HEK293 (cell line): ENCODE results near the gene DUSP2.
A peak's percentile ranks its signal among the peaks of the same experiment; 100 is the strongest.
"Not testable (repeated sequence)": the region's sequence is repeated elsewhere in the genome, so short reads cannot be mapped to it uniquely, and the experiment has no call there.

Experiments used
- CTCF ChIA-PET: fragments of 350-600 bp; formaldehyde crosslinking; extraction: SDS; loops from one replicate; lab custom pipeline; 2021; ENCODE audit warnings: antibody characterized with exemption; lab: Yijun Ruan, JAX
- POLR2A ChIA-PET: fragments of 300-600 bp; formaldehyde crosslinking; extraction: SDS; loops from one replicate; lab custom pipeline; 2020; ENCODE audit warnings: antibody characterized with exemption, inconsistent platforms; lab: Yijun Ruan, JAX
- H3K27ac ChIP-seq: fragments of 200-500 bp; sonication (Bioruptor generic); 2 replicates; pipeline ENCODE4 v1.5.1; 2014; ENCODE audit warnings: low read depth, low read length, control low read depth, inconsistent platforms; ENCODE audit errors: extremely low read depth
- H3K36me3 ChIP-seq, 2 experiments: fragments of 200-500 bp in 1 of 2; sonication (Bioruptor generic) in 1 of 2; 1 replicate in 1 of 2; 2 replicates in 1 of 2; pipeline ENCODE4 v1.5.1; 2014 to 2017; ENCODE audit warnings: inconsistent platforms in 2 of 2, low read length in 2 of 2; ENCODE audit not compliant: control insufficient read depth in 2 of 2, insufficient read depth in 1 of 2
- H3K4me1 ChIP-seq: fragments of 200-500 bp; sonication (Bioruptor generic); 2 replicates; pipeline ENCODE4 v1.5.1; 2014; ENCODE audit warnings: mild to moderate bottlenecking, low read length, inconsistent platforms; ENCODE audit not compliant: control insufficient read depth, insufficient read depth
- H3K4me3 ChIP-seq: 2 replicates; pipeline ENCODE4 v1.5.1; 2011; ENCODE audit warnings: low read depth, mild to moderate bottlenecking, control low read depth, low read length, moderate library complexity
- H3K9me3 ChIP-seq: fragments of 200-500 bp; sonication (Bioruptor generic); 2 replicates; pipeline ENCODE4 v1.5.1; 2014; ENCODE audit warnings: low read depth, low read length, inconsistent platforms; ENCODE audit not compliant: control insufficient read depth, insufficient read depth
- KLF9 ChIP-seq: fragments of 450-650 bp; formaldehyde crosslinking; IDR thresholded peaks from 2 replicates; pipeline ENCODE4 v1.5.1; 2016; ENCODE audit warnings: missing biosample characterization, missing genetic modification characterization, low read depth
- SALL2 ChIP-seq: fragments of 450-650 bp; formaldehyde crosslinking; IDR thresholded peaks from 2 replicates; pipeline ENCODE4 v1.5.0; 2017; ENCODE audit warnings: missing biosample characterization, mild to moderate bottlenecking, missing genetic modification characterization, borderline replicate concordance
- TRIM28 ChIP-seq: IDR thresholded peaks from 2 replicates; pipeline ENCODE4 v1.6.1; 2011; ENCODE audit warnings: low read length, control low read depth, borderline replicate concordance
- ZBTB1 ChIP-seq: fragments of 450-650 bp; formaldehyde crosslinking; IDR thresholded peaks from 2 replicates; pipeline ENCODE4 v1.5.1; 2016; ENCODE audit warnings: missing biosample characterization, missing genetic modification characterization
- ZNF132 ChIP-seq: fragments of 450-650 bp; formaldehyde crosslinking; IDR thresholded peaks from 2 replicates; pipeline ENCODE4 v1.5.1; 2017; ENCODE audit warnings: missing biosample characterization, missing genetic modification characterization, borderline replicate concordance
- ZNF311 ChIP-seq: fragments of 450-650 bp; formaldehyde crosslinking; IDR thresholded peaks from 2 replicates; pipeline ENCODE4 v1.5.1; 2017; ENCODE audit warnings: missing biosample characterization, missing genetic modification characterization, borderline replicate concordance
- ZNF449 ChIP-seq: fragments of 450-650 bp; formaldehyde crosslinking; IDR thresholded peaks from 2 replicates; pipeline ENCODE4 v1.5.1; 2017; ENCODE audit warnings: missing biosample characterization, mild to moderate bottlenecking, missing genetic modification characterization, moderate library complexity
- ZNF596 ChIP-seq: fragments of 450-650 bp; IDR thresholded peaks from 2 replicates; pipeline ENCODE4 v1.5.0; 2018; ENCODE audit warnings: missing biosample characterization, mild to moderate bottlenecking, missing genetic modification characterization, moderate library complexity
- ZSCAN16 ChIP-seq: fragments of 450-650 bp; formaldehyde crosslinking; IDR thresholded peaks from 2 replicates; pipeline ENCODE4 v1.5.1; 2016; ENCODE audit warnings: missing biosample characterization, missing genetic modification characterization
- TF ChIP-seq, protein P1 (sequence below): fragments of 450-650 bp; formaldehyde crosslinking; IDR thresholded peaks from 2 replicates; pipeline ENCODE4; 2016; ENCODE audit warnings: missing biosample characterization, missing genetic modification characterization
- TF ChIP-seq, protein P2 (sequence below): fragments of 450-650 bp; formaldehyde crosslinking; IDR thresholded peaks from 2 replicates; pipeline ENCODE4 v1.5.1; 2016; ENCODE audit warnings: missing biosample characterization, missing genetic modification characterization
- TF ChIP-seq, protein P3 (sequence below): fragments of 450-650 bp; formaldehyde crosslinking; IDR thresholded peaks from 2 replicates; pipeline ENCODE4 v1.5.1; 2016; ENCODE audit warnings: missing biosample characterization, missing genetic modification characterization
- TF ChIP-seq, protein P4 (sequence below): fragments of 450-650 bp; formaldehyde crosslinking; IDR thresholded peaks from 2 replicates; pipeline ENCODE4 v1.5.1; 2016; ENCODE audit warnings: missing biosample characterization, missing genetic modification characterization, low read depth
- TF ChIP-seq, protein P5 (sequence below): fragments of 450-650 bp; formaldehyde crosslinking; IDR thresholded peaks from 2 replicates; pipeline ENCODE4 v1.5.0; 2017; ENCODE audit warnings: missing biosample characterization, missing genetic modification characterization, borderline replicate concordance

The DUSP2 gene

GRCh38 chr2:96161898-96162297 is 16.7 kb upstream of the DUSP2 start:
- TF ChIP-seq ZNF449 (tag by site-specific recombination) (peak; percentile 61), ZSCAN16 (tag by site-specific recombination) (no peak)
- TF ChIP-seq, all 188 proteins: peak for 1
- Histone ChIP-seq H3K36me3 (no peaks in the 10 kb centered on the region), H3K4me1 (no peaks in the 10 kb centered on the region), H3K9me3 (no peaks in the 10 kb centered on the region), H3K27ac (no peak overlapping the region), H3K4me3 (no peak overlapping the region)
- ChIA-PET CTCF (interaction anchor here (2.5 kb wide), 1 partner anchor 13 kb away, joined by 15 read pairs; no protein-coding TSS in a partner anchor), POLR2A (no interaction called here)

DNA sequence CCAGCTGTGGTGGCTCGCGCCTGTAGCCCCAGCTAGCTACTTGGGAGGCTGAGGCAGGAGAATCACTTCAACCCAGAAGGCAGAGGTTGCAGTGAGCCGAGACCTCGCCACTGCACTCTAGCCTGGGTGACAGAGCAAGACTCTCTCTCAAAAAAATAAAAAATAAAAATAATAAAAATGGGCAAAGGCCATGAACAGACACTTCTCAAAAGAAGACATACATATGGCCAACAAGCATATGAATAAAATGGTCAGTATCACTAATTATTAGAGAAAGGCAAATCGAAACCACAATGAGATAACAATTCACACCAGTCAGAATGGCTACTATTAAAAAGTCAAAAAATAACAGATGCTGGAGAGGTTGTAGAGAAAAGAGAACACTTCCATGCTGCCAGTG is 15.1 kb upstream of the DUSP2 start:
- CTCF ChIA-PET, result interaction anchor here (1.1 kb wide), 1 partner anchor 14 kb away, joined by 4 read pairs; no protein-coding TSS in a partner anchor
- POLR2A ChIA-PET, result not testable (repeated sequence)

GRCh38 chr2:96159084-96159830 is 14.0 kb upstream of the DUSP2 start:
- CTCF ChIA-PET, result interaction anchor here (1.0 kb wide), 1 partner anchor 167 kb away, joined by 5 read pairs; no protein-coding TSS in a partner anchor
- H3K4me1 ChIP-seq, result no peaks in the 10 kb centered on the region
- no peak for TF ChIP-seq ZNF311 (tag by site-specific recombination)
- TF ChIP-seq ZNF596, result no peak
- no peak for TF ChIP-seq KLF9 (tag by site-specific recombination)
- TF ChIP-seq, protein P1, sequence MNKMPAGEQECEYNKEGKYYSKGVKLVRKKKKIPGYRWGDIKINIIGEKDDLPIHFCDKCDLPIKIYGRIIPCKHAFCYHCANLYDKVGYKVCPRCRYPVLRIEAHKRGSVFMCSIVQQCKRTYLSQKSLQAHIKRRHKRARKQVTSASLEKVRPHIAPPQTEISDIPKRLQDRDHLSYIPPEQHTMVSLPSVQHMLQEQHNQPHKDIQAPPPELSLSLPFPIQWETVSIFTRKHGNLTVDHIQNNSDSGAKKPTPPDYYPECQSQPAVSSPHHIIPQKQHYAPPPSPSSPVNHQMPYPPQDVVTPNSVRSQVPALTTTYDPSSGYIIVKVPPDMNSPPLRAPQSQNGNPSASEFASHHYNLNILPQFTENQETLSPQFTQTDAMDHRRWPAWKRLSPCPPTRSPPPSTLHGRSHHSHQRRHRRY (tag by site-specific recombination), result no peak
- POLR2A ChIA-PET, result no interaction called here
- H3K27ac ChIP-seq, result no peak overlapping the region
- no peak overlapping the region for H3K4me3 ChIP-seq
- no peaks in the 10 kb centered on the region for H3K36me3 ChIP-seq
- no peaks in the 10 kb centered on the region for H3K9me3 ChIP-seq

More for the DNA sequence above, 15.1 kb upstream of the DUSP2 start:
- H3K36me3 ChIP-seq, H3K4me3 ChIP-seq, H3K9me3 ChIP-seq, H3K27ac ChIP-seq, H3K4me1 ChIP-seq: not testable (repeated sequence)

DNA sequence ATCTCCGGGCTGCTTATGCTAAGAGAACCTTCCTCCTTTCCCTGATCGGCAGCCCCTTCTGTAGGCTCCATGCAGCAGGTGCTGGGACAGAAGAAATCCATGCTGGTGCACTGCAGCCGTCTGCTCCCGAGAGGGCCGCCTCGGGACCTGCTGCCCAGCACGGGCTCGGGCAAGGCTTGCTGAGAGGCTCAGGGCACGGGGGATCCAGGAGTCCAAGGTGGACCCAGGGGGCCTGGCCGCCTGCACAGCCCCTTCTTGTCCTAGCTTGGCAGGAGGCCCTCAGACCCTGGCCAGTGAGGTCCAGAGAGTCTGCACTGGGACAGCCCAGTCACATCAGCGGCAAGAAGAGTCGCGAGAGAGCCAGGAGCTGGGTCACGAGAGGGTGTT is 13.3 kb upstream of the DUSP2 start:
- Histone ChIP-seq H3K4me3 (no peak overlapping the region), H3K9me3 (no peaks in the 10 kb centered on the region), H3K27ac (no peak overlapping the region), H3K36me3 (no peaks in the 10 kb centered on the region), H3K4me1 (no peaks in the 10 kb centered on the region)
- ChIA-PET CTCF (interaction anchor here (1.0 to 1.1 kb wide), 2 partner anchors 16 to 166 kb away, joined by 4 to 5 read pairs; no protein-coding TSS in a partner anchor), POLR2A (no interaction called here)
- TF ChIP-seq, protein P2, sequence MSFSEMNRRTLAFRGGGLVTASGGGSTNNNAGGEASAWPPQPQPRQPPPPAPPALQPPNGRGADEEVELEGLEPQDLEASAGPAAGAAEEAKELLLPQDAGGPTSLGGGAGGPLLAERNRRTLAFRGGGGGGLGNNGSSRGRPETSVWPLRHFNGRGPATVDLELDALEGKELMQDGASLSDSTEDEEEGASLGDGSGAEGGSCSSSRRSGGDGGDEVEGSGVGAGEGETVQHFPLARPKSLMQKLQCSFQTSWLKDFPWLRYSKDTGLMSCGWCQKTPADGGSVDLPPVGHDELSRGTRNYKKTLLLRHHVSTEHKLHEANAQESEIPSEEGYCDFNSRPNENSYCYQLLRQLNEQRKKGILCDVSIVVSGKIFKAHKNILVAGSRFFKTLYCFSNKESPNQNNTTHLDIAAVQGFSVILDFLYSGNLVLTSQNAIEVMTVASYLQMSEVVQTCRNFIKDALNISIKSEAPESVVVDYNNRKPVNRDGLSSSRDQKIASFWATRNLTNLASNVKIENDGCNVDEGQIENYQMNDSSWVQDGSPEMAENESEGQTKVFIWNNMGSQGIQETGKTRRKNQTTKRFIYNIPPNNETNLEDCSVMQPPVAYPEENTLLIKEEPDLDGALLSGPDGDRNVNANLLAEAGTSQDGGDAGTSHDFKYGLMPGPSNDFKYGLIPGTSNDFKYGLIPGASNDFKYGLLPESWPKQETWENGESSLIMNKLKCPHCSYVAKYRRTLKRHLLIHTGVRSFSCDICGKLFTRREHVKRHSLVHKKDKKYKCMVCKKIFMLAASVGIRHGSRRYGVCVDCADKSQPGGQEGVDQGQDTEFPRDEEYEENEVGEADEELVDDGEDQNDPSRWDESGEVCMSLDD (tag by site-specific recombination), result no peak
- TF ChIP-seq, protein P3, sequence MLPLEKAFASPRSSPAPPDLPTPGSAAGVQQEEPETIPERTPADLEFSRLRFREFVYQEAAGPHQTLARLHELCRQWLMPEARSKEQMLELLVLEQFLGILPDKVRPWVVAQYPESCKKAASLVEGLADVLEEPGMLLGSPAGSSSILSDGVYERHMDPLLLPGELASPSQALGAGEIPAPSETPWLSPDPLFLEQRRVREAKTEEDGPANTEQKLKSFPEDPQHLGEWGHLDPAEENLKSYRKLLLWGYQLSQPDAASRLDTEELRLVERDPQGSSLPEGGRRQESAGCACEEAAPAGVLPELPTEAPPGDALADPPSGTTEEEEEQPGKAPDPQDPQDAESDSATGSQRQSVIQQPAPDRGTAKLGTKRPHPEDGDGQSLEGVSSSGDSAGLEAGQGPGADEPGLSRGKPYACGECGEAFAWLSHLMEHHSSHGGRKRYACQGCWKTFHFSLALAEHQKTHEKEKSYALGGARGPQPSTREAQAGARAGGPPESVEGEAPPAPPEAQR (tag by site-specific recombination), result no peak
- TF ChIP-seq TRIM28 (no peak), ZNF132 (tag by site-specific recombination) (no peak), ZBTB1 (tag by site-specific recombination) (no peak), SALL2 (tag by site-specific recombination) (no peak)
- TF ChIP-seq, protein P4, sequence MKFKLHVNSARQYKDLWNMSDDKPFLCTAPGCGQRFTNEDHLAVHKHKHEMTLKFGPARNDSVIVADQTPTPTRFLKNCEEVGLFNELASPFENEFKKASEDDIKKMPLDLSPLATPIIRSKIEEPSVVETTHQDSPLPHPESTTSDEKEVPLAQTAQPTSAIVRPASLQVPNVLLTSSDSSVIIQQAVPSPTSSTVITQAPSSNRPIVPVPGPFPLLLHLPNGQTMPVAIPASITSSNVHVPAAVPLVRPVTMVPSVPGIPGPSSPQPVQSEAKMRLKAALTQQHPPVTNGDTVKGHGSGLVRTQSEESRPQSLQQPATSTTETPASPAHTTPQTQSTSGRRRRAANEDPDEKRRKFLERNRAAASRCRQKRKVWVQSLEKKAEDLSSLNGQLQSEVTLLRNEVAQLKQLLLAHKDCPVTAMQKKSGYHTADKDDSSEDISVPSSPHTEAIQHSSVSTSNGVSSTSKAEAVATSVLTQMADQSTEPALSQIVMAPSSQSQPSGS (tag by site-specific recombination), result no peak
- TF ChIP-seq, protein P5, sequence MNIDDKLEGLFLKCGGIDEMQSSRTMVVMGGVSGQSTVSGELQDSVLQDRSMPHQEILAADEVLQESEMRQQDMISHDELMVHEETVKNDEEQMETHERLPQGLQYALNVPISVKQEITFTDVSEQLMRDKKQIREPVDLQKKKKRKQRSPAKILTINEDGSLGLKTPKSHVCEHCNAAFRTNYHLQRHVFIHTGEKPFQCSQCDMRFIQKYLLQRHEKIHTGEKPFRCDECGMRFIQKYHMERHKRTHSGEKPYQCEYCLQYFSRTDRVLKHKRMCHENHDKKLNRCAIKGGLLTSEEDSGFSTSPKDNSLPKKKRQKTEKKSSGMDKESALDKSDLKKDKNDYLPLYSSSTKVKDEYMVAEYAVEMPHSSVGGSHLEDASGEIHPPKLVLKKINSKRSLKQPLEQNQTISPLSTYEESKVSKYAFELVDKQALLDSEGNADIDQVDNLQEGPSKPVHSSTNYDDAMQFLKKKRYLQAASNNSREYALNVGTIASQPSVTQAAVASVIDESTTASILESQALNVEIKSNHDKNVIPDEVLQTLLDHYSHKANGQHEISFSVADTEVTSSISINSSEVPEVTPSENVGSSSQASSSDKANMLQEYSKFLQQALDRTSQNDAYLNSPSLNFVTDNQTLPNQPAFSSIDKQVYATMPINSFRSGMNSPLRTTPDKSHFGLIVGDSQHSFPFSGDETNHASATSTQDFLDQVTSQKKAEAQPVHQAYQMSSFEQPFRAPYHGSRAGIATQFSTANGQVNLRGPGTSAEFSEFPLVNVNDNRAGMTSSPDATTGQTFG (tag by site-specific recombination), result no peak
